K562 (cell line): ENCODE results near the gene MET. TPM values are rescaled to one million over a fixed set of nuclear protein-coding genes. Genes with fewer than 3 reads are reported as not detected.

Source experiments
- ATAC-seq: fragments of 200-7000 bp; cut with Tn5 transposase; 3 replicates; pipeline ENCODE4 v1.9.1; 2020; ENCODE audit warnings: moderate library complexity
- BruUV-seq: library from RNA; stranded (reverse); fragments of 400-500 nt; replicated peaks from 2 replicates; lab custom pipeline; 2021; lab: Mats Ljungman, UMichigan
- CTCF ChIA-PET: fragments of 300-600 bp; formaldehyde crosslinking; extraction: SDS; loops from one replicate; lab custom pipeline; 2021; ENCODE audit warnings: low intra/inter-chr PET ratio; lab: Yijun Ruan, JAX
- POLR2A ChIA-PET: fragments of 300-600, 350-650 bp; sonication (Branson Sonifier 250); formaldehyde crosslinking; extraction: SDS; loops from one replicate; lab custom pipeline; 2021; ENCODE audit warnings: antibody characterized with exemption, inconsistent platforms; lab: Yijun Ruan, JAX
- DNase-seq, 4 experiments: peaks; one replicate each; pipeline versions ENCODE4 v3.0.0 to v3.0.0-alpha.2; 2011 to 2018; ENCODE audit warnings: low spot score in 3 of 4, mixed read lengths in 3 of 4; ENCODE audit errors: extremely low read depth in 1 of 4
- FAIRE-seq: peaks from 2 replicates; lab custom pipeline; 2011; peaks lifted over from hg19 to GRCh38; lab: Jason Lieb, UNC
- H2AFZ ChIP-seq: 2 replicates; pipeline ENCODE4 v1.6.0; 2011; ENCODE audit warnings: low read depth, low read length, control low read depth, inconsistent platforms
- H3K27ac ChIP-seq: fragments of 200-600 bp; 3 replicates; pipeline ENCODE4 v1.8.0; 2011; ENCODE audit warnings: low read depth, mild to moderate bottlenecking, control low read depth, inconsistent platforms, low read length, moderate library complexity, mixed read lengths; ENCODE audit errors: extremely low read depth
- H3K27me3 ChIP-seq, 2 experiments: fragments of 300-600 bp in 1 of 2; 2 replicates in 1 of 2; 3 replicates in 1 of 2; pipeline versions ENCODE4 v1.6.0 to v1.8.0; 2011; ENCODE audit warnings: inconsistent platforms in 2 of 2, low read length in 2 of 2, mild to moderate bottlenecking in 1 of 2, mixed read lengths in 1 of 2, moderate library complexity in 1 of 2; ENCODE audit not compliant: control insufficient read depth in 2 of 2, insufficient read depth in 2 of 2
- H3K36me3 ChIP-seq: fragments of 300-600 bp; 3 replicates; pipeline ENCODE4 v1.8.0; 2011; ENCODE audit warnings: mild to moderate bottlenecking, low read length, inconsistent platforms; ENCODE audit not compliant: control insufficient read depth, insufficient read depth
- H3K4me1 ChIP-seq, 2 experiments: fragments of 200-600 bp in 1 of 2; replicated peaks in 1 of 2; 2 replicates in 1 of 2; 3 replicates in 1 of 2; pipeline versions ENCODE4 v1.5.1 to v1.8.0; 2011; ENCODE audit warnings: inconsistent platforms in 2 of 2, low read length in 2 of 2, mild to moderate bottlenecking in 1 of 2, mixed read lengths in 1 of 2, moderate library complexity in 1 of 2; ENCODE audit not compliant: control insufficient read depth in 2 of 2, insufficient read depth in 2 of 2
- H3K4me2 ChIP-seq: 2 replicates; pipeline ENCODE4 v1.6.1; 2011; ENCODE audit warnings: low read length, control low read depth, inconsistent platforms, mixed read lengths; ENCODE audit not compliant: insufficient read depth
- H3K4me3 ChIP-seq: fragments of 200-600 bp; sonication (generic), shearing (Covaris generic); 2 replicates; pipeline ENCODE4 v1.5.1; 2016; ENCODE audit warnings: control low read depth, inconsistent platforms
- H3K79me2 ChIP-seq: fragments of 200-600 bp; 3 replicates; pipeline ENCODE4 v1.8.0; 2011; ENCODE audit warnings: low read length, inconsistent platforms; ENCODE audit not compliant: control insufficient read depth, insufficient read depth
- H3K9ac ChIP-seq, 2 experiments: 2 replicates each; pipeline versions ENCODE4 v1.6.0 to v1.6.1; 2011; ENCODE audit warnings: low read depth in 2 of 2, low read length in 2 of 2, control low read depth in 1 of 2, inconsistent platforms in 1 of 2, mild to moderate bottlenecking in 1 of 2, mixed read lengths in 1 of 2; ENCODE audit not compliant: insufficient read depth in 1 of 2
- H3K9me1 ChIP-seq: one replicate; pipeline ENCODE4 v1.6.0; 2011; ENCODE audit warnings: inconsistent platforms, mild to moderate bottlenecking, low read length, moderate library complexity; ENCODE audit not compliant: control insufficient read depth, insufficient read depth
- H3K9me3 ChIP-seq: replicated peaks from 2 replicates; pipeline ENCODE4 v1.5.1; 2011; ENCODE audit warnings: low read depth, low read length, inconsistent platforms; ENCODE audit not compliant: control insufficient read depth, insufficient read depth
- H4K20me1 ChIP-seq: replicated peaks from 2 replicates; pipeline ENCODE4 v1.6.1; 2011; ENCODE audit warnings: low read length, inconsistent platforms, mixed read lengths; ENCODE audit not compliant: control insufficient read depth, insufficient read depth
- KLF10 ChIP-seq: fragments of 250-450 bp; sonication (Bioruptor Pico); IDR thresholded peaks from 2 replicates; pipeline ENCODE4 v1.6.1; 2021; ENCODE audit warnings: matching md5 sums
- TAF7 ChIP-seq: fragments of 450-650 bp; IDR thresholded peaks from 2 replicates; pipeline ENCODE4 v1.6.1; 2016; ENCODE audit warnings: missing genetic modification characterization, missing compliant biosample characterization
- YY1 ChIP-seq, 3 experiments: IDR thresholded peaks; 2 replicates each; pipeline ENCODE4 v1.6.1; 2011; ENCODE audit warnings: low read length in 2 of 3, mild to moderate bottlenecking in 2 of 3, moderate library complexity in 2 of 3, borderline replicate concordance in 1 of 3, control low read depth in 1 of 3, low read depth in 1 of 3; ENCODE audit not compliant: insufficient read depth in 3 of 3, insufficient replicate concordance in 2 of 3, control insufficient read depth in 1 of 3, insufficient read length in 1 of 3; ENCODE audit errors: extremely low read depth in 1 of 3
- ZNF224 ChIP-seq: sonication (generic); formaldehyde crosslinking; IDR thresholded peaks from 2 replicates; pipeline ENCODE4 v1.8.0; 2022; ENCODE audit warnings: mild to moderate bottlenecking, missing genetic modification reagents
- ZNF449 ChIP-seq: fragments of 250-450 bp; sonication (Bioruptor Pico); IDR thresholded peaks from 2 replicates; pipeline ENCODE4 v1.8.0; 2022; ENCODE audit warnings: moderate library complexity, mild to moderate bottlenecking, inconsistent platforms
- WGBS: fragments of 100-300 bp; shearing (Covaris generic); methylation state at CpG from one replicate; pipeline ENCODE4 v1.1.6; 2016; ENCODE audit warnings: low coverage, mixed read lengths; ENCODE audit not compliant: insufficient coverage; ENCODE audit errors: missing lambda C conversion rate; 5-methylcytosine and 5-hydroxymethylcytosine counted together
- in situ Hi-C: fragments of 300-500 bp; cut with MboI; formaldehyde crosslinking; loops from 4 replicates; pipeline ENCODE4 v1.15.0; 2018; ENCODE audit warnings: inconsistent platforms, mixed read lengths
- intact Hi-C: fragments of 100-400 bp; cut with micrococcal nuclease; formaldehyde crosslinking; loops from 2 replicates; pipeline ENCODE4 v1.14.2; 2022
- polyA plus RNA-seq, 8 experiments: library from polyadenylated mRNA; depleted of rRNA in 4 of 8; stranded (reverse) in 5 of 8; unstranded in 3 of 8; fragments of >200 nt; fragmentation: Nextera tagmentation in 2 of 8; fragmentation: Illumina TruSeq in 1 of 8; extraction: Ambion mirVana in 2 of 8; extraction: Trizol in 1 of 8; gene quantifications; 2 replicates each; pipeline versions ENCODE4 v1.2.1 to v1.2.3, GENCODE V29; 2011 to 2014; ENCODE audit warnings: inconsistent platforms in 1 of 8, missing spikeins in 1 of 8
- total RNA-seq, 7 experiments: library from RNA; depleted of rRNA in 6 of 7; stranded (reverse); fragments of >200 nt in 6 of 7; fragmentation: Illumina TruSeq in 2 of 7; extraction: Trizol in 2 of 7; gene quantifications; 2 replicates each; pipeline versions ENCODE4 v1.2.1 to v1.2.3, GENCODE V29; 2011 to 2021; ENCODE audit warnings: low replicate concordance in 1 of 7

Gene MET
- total and polyA plus RNA-seq, 9 of the 15 experiments (the other 6 are each of a cell fraction or from before 2014, with no cell fraction given): 0.84 to 2.4 (median 1.1) TPM

- Histone ChIP-seq H3K9me1 (no peaks in the 10 kb centered on the region), H4K20me1 (no peaks in the 10 kb centered on the region), H3K27ac (no peak overlapping the region), H3K27me3 (peaks cover 8 to 12% of the 10 kb centered on the region in 2 experiments; a peak in 3 of 5 replicates), H3K4me2 (no peak overlapping the region), H3K4me1 (no peaks in the 10 kb centered on the region), H3K9me3 (no peaks in the 10 kb centered on the region), H3K79me2 (no peaks in the 10 kb centered on the region), H3K4me3 (no peak overlapping the region), H3K36me3 (no peaks in the 10 kb centered on the region), H3K9ac (no peak overlapping the region), H2AFZ (no peak overlapping the region)
- in situ Hi-C loops (no loop called here), intact Hi-C loops (no loop called here)
- POLR2A ChIA-PET: no interaction called here
- TF ChIP-seq KLF10 (CRISPR knock-in tag): no peak
- TF ChIP-seq YY1 (IDR thresholded peaks at IDR 0.05; ENCODE audit: borderline replicate concordance in 1 of 3, control insufficient read depth in 1 of 3, extremely low read depth in 1 of 3, insufficient read depth in 3 of 3, insufficient read length in 1 of 3, insufficient replicate concordance in 2 of 3, low read depth in 1 of 3, low read length in 2 of 3): no peak
- TF ChIP-seq ZNF224 (CRISPR knock-in tag): no peak
- no peak for ATAC-seq
- no peak for FAIRE-seq
- CTCF ChIA-PET: no interaction called here
- BruUV-seq: no TSS peak
- DNase-seq: no peak
- 4% methylated on average over 6 of the region's 6 CpGs for WGBS
These were observed 27.7 kb downstream of the MET start for GRCh38 chr7:116699722-116700120.

GRCh38 chr7:116702046-116702785, 30.2 kb downstream of the MET start:
- 2% methylated on average over 2 of the region's 2 CpGs for whole genome bisulfite sequencing
- H3K4me1 ChIP-seq: no peaks in the 10 kb centered on the region
- no peak for ATAC-seq
- H3K36me3 ChIP-seq: no peaks in the 10 kb centered on the region
- in situ Hi-C loops (no loop called here), intact Hi-C loops (no loop called here)
- H3K9me1 ChIP-seq: no peaks in the 10 kb centered on the region
- no peak for FAIRE-seq
- ChIA-PET POLR2A (no interaction called here), CTCF (no interaction called here)
- no peak overlapping the region for H3K9ac ChIP-seq
- peaks cover 8 to 12% of the 10 kb centered on the region in 2 experiments; a peak in 3 of 5 replicates for H3K27me3 ChIP-seq
- H3K27ac ChIP-seq: no peak overlapping the region
- H3K4me2 ChIP-seq: no peak overlapping the region
- no peaks in the 10 kb centered on the region for H3K9me3 ChIP-seq
- no TSS peak for BruUV-seq
- no peak overlapping the region for H2AFZ ChIP-seq
- no peaks in the 10 kb centered on the region for H3K79me2 ChIP-seq
- H4K20me1 ChIP-seq: no peaks in the 10 kb centered on the region
- DNase-seq: no peak
- H3K4me3 ChIP-seq: no peak overlapping the region
- no peak for TF ChIP-seq TAF7
- no peak for TF ChIP-seq ZNF449
